ENCODE data around the gene CHMP1A.
"Not testable (repeated sequence)": the region's sequence is repeated elsewhere in the genome, so short reads cannot be mapped to it uniquely, and the experiment has no call there.

Gene CHMP1A

GRCh38 chr16:89691986-89692569, 34.6 kb upstream of the CHMP1A start:
- DNase-seq, result no peak

DNA sequence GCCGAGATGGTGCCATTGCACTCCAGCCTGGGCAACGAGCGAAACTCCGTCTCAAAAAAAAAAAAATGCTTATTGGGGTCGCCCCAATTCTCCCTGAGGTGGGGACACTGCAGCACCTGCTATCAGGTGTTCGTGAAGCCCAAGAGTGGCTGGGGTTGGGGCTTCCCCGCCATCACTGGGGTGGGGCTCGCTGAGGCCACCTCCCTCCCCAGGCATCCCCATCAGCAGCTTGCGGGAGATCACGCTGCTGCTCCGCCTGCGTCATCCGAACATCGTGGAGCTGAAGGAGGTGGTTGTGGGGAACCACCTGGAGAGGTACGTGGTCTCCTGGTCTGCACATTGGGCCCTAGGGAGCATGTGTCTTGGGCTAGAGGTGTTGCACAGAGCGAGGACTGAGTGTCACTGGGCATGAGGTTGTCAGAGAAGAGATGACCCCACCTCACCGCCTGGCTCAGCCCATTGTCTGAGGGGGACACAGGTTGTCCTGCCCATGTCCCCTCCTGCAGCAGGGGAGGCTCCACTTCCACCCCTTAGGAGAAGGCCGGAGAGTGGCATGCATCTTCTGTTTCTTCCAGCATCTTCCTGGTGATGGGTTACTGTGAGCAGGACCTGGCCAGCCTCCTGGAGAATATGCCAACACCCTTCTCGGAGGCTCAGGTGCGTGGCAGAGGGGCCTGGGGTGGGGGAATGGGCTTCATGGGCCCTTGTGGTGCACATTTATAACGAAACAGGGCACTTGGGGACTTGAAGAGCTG, 33.9 kb upstream of the CHMP1A start:
- no peak for DNase-seq

- no peak for DNase-seq
These were observed 32.9 kb upstream of the CHMP1A start for GRCh38 chr16:89690392-89690901.

GRCh38 chr16:89689621-89690020, 32.1 kb upstream of the CHMP1A start:
- DNase-seq, result not testable (repeated sequence)

- no peak for DNase-seq
These were observed 31.6 kb upstream of the CHMP1A start for GRCh38 chr16:89689142-89689541.

GRCh38 chr16:89688395-89688794, 30.9 kb upstream of the CHMP1A start:
- DNase-seq, result no peak

GRCh38 chr16:89687092-89687940, 29.8 kb upstream of the CHMP1A start:
- DNase-seq, result peak in 1 of 2 experiments; percentile 78

GRCh38 chr16:89686520-89687091, 29.1 kb upstream of the CHMP1A start, which contains the start of gene CDK10:
Gene CDK10, plus strand, starts transcription at chr16:89686689. Its CDS starts 22 bp downstream, at chr16:89686711.
- peak; percentile 80 to 84 for DNase-seq

GRCh38 chr16:89685916-89686315, 28.4 kb upstream of the CHMP1A start:
- no peak for DNase-seq

- no peak for DNase-seq
These were observed 20.8 kb upstream of the CHMP1A start for GRCh38 chr16:89678258-89678657.

GRCh38 chr16:89672177-89672941, 14.9 kb upstream of the CHMP1A start:
- DNase-seq, result no peak

- not testable (repeated sequence) for DNase-seq
These were observed 14.1 kb upstream of the CHMP1A start for GRCh38 chr16:89671565-89671964.

- DNase-seq, result no peak
These were observed 13.3 kb upstream of the CHMP1A start for GRCh38 chr16:89670496-89671431.

DNA sequence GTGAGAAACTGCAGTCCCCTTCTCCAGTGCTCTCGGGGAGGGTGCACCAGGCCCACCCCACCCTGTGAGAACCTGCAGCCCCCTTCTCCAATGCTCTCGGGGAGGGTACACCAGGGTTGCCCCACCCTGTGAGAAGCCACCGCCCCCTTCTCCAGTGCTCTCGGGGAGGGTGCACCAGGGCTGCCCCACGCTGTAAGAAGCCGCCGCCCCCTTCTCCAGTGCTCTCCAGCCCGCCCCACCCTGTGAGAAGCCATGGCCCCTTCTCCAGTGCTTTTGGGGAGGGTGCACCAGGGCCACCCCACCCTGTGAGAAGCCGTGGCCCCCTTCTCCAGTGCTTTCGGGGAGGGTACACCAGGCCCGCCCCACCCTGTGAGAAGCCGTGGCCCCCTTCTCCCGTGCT, 12.2 kb upstream of the CHMP1A start:
- DNase-seq, result no peak

DNA sequence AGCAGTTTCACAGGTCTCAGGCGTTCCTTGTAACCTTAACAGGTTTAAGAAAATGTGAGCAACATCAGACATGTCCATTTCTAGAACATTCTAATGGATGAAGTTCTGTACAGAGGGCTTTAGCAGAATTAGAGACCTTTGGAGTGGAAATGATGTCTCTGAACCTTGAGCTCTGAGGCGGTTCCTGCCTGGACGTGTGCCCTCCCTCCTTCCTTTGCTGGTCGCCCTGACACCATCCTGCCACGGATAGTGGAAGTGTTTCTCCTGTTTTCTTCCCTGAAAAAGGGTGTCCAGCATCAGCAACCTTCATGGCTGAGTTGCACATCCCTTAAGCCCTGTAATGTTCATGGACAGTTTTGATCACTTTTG, 11.3 kb upstream of the CHMP1A start:
- DNase-seq, result no peak

GRCh38 chr16:89667633-89668032, 10.1 kb upstream of the CHMP1A start:
- DNase-seq, result no peak

DNA sequence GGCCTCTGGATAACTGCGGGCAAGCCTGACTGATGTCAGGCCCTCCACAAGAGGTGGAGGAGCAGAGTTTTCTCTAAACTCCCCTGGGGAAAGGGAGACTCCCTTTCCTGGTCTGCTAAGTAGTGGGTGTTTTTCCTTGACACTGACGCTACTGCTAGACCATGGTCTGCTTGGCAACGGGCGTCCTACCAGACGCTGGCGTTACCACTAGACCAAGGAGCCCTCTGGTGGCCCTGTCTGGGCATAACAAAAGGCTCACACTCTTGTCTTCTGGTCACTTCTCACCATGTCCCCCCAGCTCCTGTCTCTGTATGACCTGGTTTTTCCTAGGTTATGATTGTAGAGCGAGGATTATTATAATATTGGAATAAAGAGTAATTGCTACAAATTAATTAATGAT, 9.5 kb upstream of the CHMP1A start:
- peak in 1 of 2 experiments; percentile 56 for DNase-seq

- DNase-seq, result not testable (repeated sequence)
These were observed 6.7 kb upstream of the CHMP1A start for GRCh38 chr16:89664238-89664637.

- DNase-seq, result no peak
These were observed 3.7 kb upstream of the CHMP1A start for GRCh38 chr16:89661215-89661614.

GRCh38 chr16:89660146-89660545, 2.6 kb upstream of the CHMP1A start:
- no peak for DNase-seq
